ENCODE measurements around the gene VSX1.

The VSX1 gene

GRCh38 chr20:25099601-25100140 lies 17.7 kb upstream of the VSX1 start:
- Mint-ChIP-seq H3K9me3 (no peaks in the 10 kb centered on the region), H3K27me3 (peaks cover 8% of the 10 kb centered on the region), H3K4me3 (no peak overlapping the region), H3K27ac (no peak overlapping the region), H3K36me3 (ENCODE audit: low read depth) (no peaks in the 10 kb centered on the region), H3K4me1 (ENCODE audit: low read depth) (peaks cover 23% of the 10 kb centered on the region)

GRCh38 chr20:25097498-25097897 lies 15.6 kb upstream of the VSX1 start:
- Mint-ChIP-seq H3K36me3 (ENCODE audit: low read depth) (no peaks in the 10 kb centered on the region), H3K27me3 (peaks cover 4% of the 10 kb centered on the region), H3K4me1 (ENCODE audit: low read depth) (peaks cover 23% of the 10 kb centered on the region), H3K9me3 (no peaks in the 10 kb centered on the region), H3K27ac (no peak overlapping the region), H3K4me3 (no peak overlapping the region)

- Mint-ChIP-seq H3K27me3 (peaks cover 11% of the 10 kb centered on the region), H3K4me1 (ENCODE audit: low read depth) (peaks cover 19% of the 10 kb centered on the region)
These were observed 8.8 kb upstream of the VSX1 start for GRCh38 chr20:25090492-25091429.

GRCh38 chr20:25089662-25090061 lies 7.7 kb upstream of the VSX1 start:
- no peaks in the 10 kb centered on the region for H3K9me3 Mint-ChIP-seq
- H3K27me3 Mint-ChIP-seq = peaks cover 20% of the 10 kb centered on the region
- no peak overlapping the region for H3K4me3 Mint-ChIP-seq
- no peak overlapping the region for H3K27ac Mint-ChIP-seq
- H3K36me3 Mint-ChIP-seq (ENCODE audit: low read depth) = no peaks in the 10 kb centered on the region
- peaks cover 21% of the 10 kb centered on the region for H3K4me1 Mint-ChIP-seq (ENCODE audit: low read depth)

More at GRCh38 chr20:25090492-25091429, 8.8 kb upstream of the VSX1 start:
- H3K27ac Mint-ChIP-seq = no peak overlapping the region
- no peaks in the 10 kb centered on the region for H3K9me3 Mint-ChIP-seq
- H3K36me3 Mint-ChIP-seq (ENCODE audit: low read depth) = no peaks in the 10 kb centered on the region
- H3K4me3 Mint-ChIP-seq = no peak overlapping the region

GRCh38 chr20:25089096-25089495 lies 7.2 kb upstream of the VSX1 start:
- no peak overlapping the region for H3K4me3 Mint-ChIP-seq
- peaks cover 26% of the 10 kb centered on the region for H3K4me1 Mint-ChIP-seq (ENCODE audit: low read depth)
- H3K9me3 Mint-ChIP-seq = no peaks in the 10 kb centered on the region
- no peak overlapping the region for H3K27ac Mint-ChIP-seq
- H3K27me3 Mint-ChIP-seq = peaks cover 26% of the 10 kb centered on the region
- H3K36me3 Mint-ChIP-seq (ENCODE audit: low read depth) = no peaks in the 10 kb centered on the region

GRCh38 chr20:25088267-25088666 lies 6.3 kb upstream of the VSX1 start:
- H3K27me3 Mint-ChIP-seq = peaks cover 34% of the 10 kb centered on the region
- H3K4me3 Mint-ChIP-seq = no peak overlapping the region
- H3K36me3 Mint-ChIP-seq (ENCODE audit: low read depth) = no peaks in the 10 kb centered on the region
- H3K4me1 Mint-ChIP-seq (ENCODE audit: low read depth) = peaks cover 34% of the 10 kb centered on the region
- H3K9me3 Mint-ChIP-seq = no peaks in the 10 kb centered on the region
- H3K27ac Mint-ChIP-seq = no peak overlapping the region

GRCh38 chr20:25087186-25087929 lies 5.4 kb upstream of the VSX1 start:
- H3K36me3 Mint-ChIP-seq (ENCODE audit: low read depth) = no peaks in the 10 kb centered on the region
- no peaks in the 10 kb centered on the region for H3K9me3 Mint-ChIP-seq
- H3K27me3 Mint-ChIP-seq = peaks cover 41% of the 10 kb centered on the region
- no peak overlapping the region for H3K4me3 Mint-ChIP-seq
- no peak overlapping the region for H3K27ac Mint-ChIP-seq
- H3K4me1 Mint-ChIP-seq (ENCODE audit: low read depth) = peaks cover 39% of the 10 kb centered on the region

GRCh38 chr20:25085756-25086495 lies 4.0 kb upstream of the VSX1 start:
- H3K9me3 Mint-ChIP-seq = no peaks in the 10 kb centered on the region
- no peak overlapping the region for H3K27ac Mint-ChIP-seq
- H3K36me3 Mint-ChIP-seq (ENCODE audit: low read depth) = no peaks in the 10 kb centered on the region
- peaks cover 37% of the 10 kb centered on the region for H3K4me1 Mint-ChIP-seq (ENCODE audit: low read depth)
- H3K4me3 Mint-ChIP-seq = no peak overlapping the region
- H3K27me3 Mint-ChIP-seq = peaks cover 49% of the 10 kb centered on the region

GRCh38 chr20:25084626-25085187 lies 2.8 kb upstream of the VSX1 start:
- H3K4me3 Mint-ChIP-seq = peak overlapping the region; percentile 26
- peaks cover 62% of the 10 kb centered on the region for H3K27me3 Mint-ChIP-seq
- no peak overlapping the region for H3K27ac Mint-ChIP-seq
- H3K9me3 Mint-ChIP-seq = no peaks in the 10 kb centered on the region
- no peaks in the 10 kb centered on the region for H3K36me3 Mint-ChIP-seq (ENCODE audit: low read depth)
- H3K4me1 Mint-ChIP-seq (ENCODE audit: low read depth) = peaks cover 29% of the 10 kb centered on the region

- Mint-ChIP-seq H3K27me3 (peaks cover 67% of the 10 kb centered on the region), H3K4me3 (peak overlapping the region; percentile 68), H3K9me3 (no peaks in the 10 kb centered on the region), H3K4me1 (ENCODE audit: low read depth) (peaks cover 28% of the 10 kb centered on the region), H3K36me3 (ENCODE audit: low read depth) (no peaks in the 10 kb centered on the region), H3K27ac (no peak overlapping the region)
These were observed 2.1 kb upstream of the VSX1 start for GRCh38 chr20:25083773-25084625.

- Mint-ChIP-seq H3K4me1 (ENCODE audit: low read depth) (peaks cover 29% of the 10 kb centered on the region), H3K27ac (no peak overlapping the region), H3K9me3 (no peaks in the 10 kb centered on the region), H3K36me3 (ENCODE audit: low read depth) (no peaks in the 10 kb centered on the region), H3K4me3 (peak overlapping the region; percentile 68), H3K27me3 (peaks cover 75% of the 10 kb centered on the region)
These were observed 1.3 kb upstream of the VSX1 start for GRCh38 chr20:25083141-25083772.

- peaks cover 82% of the 10 kb centered on the region for H3K27me3 Mint-ChIP-seq
- H3K4me1 Mint-ChIP-seq (ENCODE audit: low read depth) = peaks cover 36% of the 10 kb centered on the region
- H3K27ac Mint-ChIP-seq = no peak overlapping the region
- no peaks in the 10 kb centered on the region for H3K36me3 Mint-ChIP-seq (ENCODE audit: low read depth)
- no peak overlapping the region for H3K4me3 Mint-ChIP-seq
- H3K9me3 Mint-ChIP-seq = no peaks in the 10 kb centered on the region
These were observed 545 bp upstream of the VSX1 start for GRCh38 chr20:25082498-25082873.

GRCh38 chr20:25081065-25081729 lies 744 bp downstream of the VSX1 start:
- H3K27ac Mint-ChIP-seq = no peak overlapping the region
- no peaks in the 10 kb centered on the region for H3K36me3 Mint-ChIP-seq (ENCODE audit: low read depth)
- no peaks in the 10 kb centered on the region for H3K9me3 Mint-ChIP-seq
- H3K4me1 Mint-ChIP-seq (ENCODE audit: low read depth) = peaks cover 43% of the 10 kb centered on the region
- H3K4me3 Mint-ChIP-seq = no peak overlapping the region
- peaks cover 83% of the 10 kb centered on the region for H3K27me3 Mint-ChIP-seq
